ENCODE results near the gene NFASC.

The NFASC gene

GRCh38 chr1:204983136-204983535, 112.5 kb downstream of the NFASC start:
- no peak for DNase-seq (ENCODE audit: low read depth in 2 of 2)

- DNase-seq (ENCODE audit: low read depth in 2 of 2), result no peak
These were observed 113.2 kb downstream of the NFASC start for GRCh38 chr1:204983881-204984280.

GRCh38 chr1:204984499-204984898, 113.8 kb downstream of the NFASC start:
- DNase-seq (ENCODE audit: low read depth in 2 of 2), result no peak

DNA sequence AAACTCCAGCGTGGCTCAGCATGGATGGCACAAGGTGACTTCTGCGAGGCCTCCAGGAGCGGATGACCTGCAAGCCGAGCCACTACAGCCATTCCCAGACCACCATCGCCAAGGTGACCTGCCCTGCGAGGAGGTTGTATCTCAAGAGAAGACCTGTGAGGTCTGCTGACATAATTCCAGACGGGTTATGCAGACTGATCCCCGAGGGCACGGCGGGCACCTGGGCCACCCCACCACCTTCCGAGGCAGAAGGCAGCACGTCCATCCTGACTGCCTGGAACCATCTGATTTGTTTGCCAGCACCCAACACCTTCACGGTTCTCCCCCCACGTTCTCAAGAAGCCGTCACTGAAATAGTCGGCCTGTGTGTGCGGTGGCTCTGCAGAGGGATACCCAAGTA, 115.5 kb downstream of the NFASC start:
- no peak for DNase-seq (ENCODE audit: low read depth in 2 of 2)

GRCh38 chr1:204987689-204988088, 117.0 kb downstream of the NFASC start:
- DNase-seq (ENCODE audit: low read depth in 2 of 2), result no peak

DNA sequence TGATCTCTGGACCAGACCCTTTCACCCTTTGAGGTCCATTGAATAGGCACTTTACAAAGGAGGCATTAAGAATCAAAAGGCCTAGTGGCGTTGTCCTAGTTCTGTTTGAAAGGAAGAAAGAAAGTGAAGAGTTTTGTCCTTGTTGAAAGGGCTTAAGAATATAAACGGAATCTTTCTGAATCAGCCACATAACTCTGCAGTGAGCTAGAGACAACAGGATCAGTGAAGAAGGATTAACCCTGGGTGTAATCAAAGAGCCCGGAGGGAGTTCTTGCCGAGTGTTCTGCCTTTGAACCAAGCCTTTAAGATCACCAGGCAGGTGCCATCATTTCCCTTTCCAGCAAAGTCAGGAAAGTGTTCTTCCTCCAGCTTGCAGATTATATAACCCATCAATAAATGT, 117.5 kb downstream of the NFASC start:
- DNase-seq (ENCODE audit: low read depth in 2 of 2), result no peak

DNA sequence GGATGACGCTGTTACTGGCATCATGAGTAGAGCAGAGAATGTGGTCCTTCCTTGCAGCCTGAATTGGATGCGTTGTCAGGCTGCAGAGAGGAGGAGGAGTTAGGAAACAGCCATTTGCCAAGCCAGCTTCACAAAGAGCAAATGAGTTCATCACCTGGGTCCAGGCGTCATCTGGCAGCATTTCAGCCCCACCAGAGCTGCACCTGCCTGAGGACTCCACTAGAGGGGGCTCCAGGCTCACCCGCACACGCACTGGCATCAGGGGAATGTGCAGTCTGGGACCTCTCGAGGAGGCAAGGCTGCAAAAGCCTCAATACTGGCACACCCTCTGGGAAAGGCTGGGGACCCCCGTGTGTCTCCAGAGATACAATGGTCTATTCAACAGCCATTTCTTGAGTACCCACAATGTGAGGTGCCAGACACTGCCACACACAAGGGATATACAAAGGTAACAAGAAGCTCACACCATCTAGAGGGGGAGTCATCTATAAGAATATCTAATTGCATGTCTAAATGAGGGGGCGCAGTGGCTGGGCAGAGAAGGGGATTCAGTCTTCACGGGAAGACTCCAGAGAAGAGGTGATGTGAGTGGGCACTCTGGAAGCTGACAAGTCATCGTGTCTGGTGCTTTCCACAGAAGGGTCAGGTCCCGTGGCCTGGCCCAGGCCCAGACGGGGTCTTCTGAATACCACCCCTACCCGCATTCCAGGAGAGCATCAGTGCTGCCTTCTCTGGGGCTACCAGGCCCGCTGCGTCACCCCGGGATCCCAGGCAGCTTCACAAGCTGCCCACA, 118.8 kb downstream of the NFASC start:
- peak; percentile 23 to 33 for DNase-seq (ENCODE audit: low read depth in 2 of 2)

DNA sequence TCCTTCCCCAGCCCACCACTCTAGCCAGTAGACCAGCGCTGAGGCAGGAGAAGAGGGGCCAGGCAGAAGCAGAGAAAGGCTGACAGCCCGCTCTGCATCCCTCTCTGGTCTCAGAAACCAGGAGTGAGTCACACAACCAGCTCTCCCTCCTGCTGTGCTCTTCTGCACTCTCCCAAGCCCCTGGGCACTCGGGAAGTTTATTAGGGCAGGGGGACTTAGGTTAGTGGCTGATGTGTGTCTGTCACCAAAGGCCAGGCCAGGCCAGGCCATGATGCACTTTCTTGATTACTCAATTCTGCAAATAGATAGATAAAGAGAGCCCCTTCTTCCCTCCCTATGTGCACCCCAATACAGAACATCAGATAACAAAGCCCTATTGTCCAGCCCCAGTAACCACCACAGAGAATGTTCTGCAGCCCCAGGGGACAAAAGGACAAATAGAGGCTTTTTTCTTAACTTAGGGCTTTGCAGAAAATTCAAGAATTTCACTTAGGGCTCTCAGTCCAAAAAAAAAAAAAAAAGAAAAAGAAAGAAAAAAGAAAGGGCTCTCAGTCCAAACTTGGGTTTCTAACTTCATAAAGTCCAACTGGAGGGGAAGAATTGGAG, 119.5 kb downstream of the NFASC start:
- no peak for DNase-seq (ENCODE audit: low read depth in 2 of 2)

GRCh38 chr1:204990721-204991341, 120.2 kb downstream of the NFASC start:
- no peak for DNase-seq (ENCODE audit: low read depth in 2 of 2)

GRCh38 chr1:204991342-204991844, 120.7 kb downstream of the NFASC start:
- no peak for DNase-seq (ENCODE audit: low read depth in 2 of 2)

GRCh38 chr1:204992201-204992997, 121.7 kb downstream of the NFASC start:
- no peak for DNase-seq (ENCODE audit: low read depth in 2 of 2)

DNA sequence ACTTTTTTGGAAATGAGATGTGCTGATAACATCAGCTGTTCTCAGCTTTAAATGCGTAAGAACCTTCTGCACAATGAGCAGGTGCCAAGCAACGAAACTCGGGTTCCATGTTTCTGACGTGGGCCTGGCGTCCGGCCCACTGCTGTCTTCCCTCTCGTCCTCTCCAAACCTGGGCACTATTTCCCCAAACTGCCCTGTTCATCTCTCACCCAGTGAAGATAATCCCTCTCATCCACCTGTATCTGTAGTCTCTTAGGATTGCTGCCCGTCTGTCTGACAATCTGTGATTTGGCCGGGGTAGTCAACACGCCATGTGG, 122.3 kb downstream of the NFASC start:
- DNase-seq (ENCODE audit: low read depth in 2 of 2), result no peak

- no peak for DNase-seq (ENCODE audit: low read depth in 2 of 2)
These were observed 123.6 kb downstream of the NFASC start for GRCh38 chr1:204994086-204994862.

GRCh38 chr1:204996981-204997380, 126.3 kb downstream of the NFASC start:
- DNase-seq (ENCODE audit: low read depth in 2 of 2), result no peak

DNA sequence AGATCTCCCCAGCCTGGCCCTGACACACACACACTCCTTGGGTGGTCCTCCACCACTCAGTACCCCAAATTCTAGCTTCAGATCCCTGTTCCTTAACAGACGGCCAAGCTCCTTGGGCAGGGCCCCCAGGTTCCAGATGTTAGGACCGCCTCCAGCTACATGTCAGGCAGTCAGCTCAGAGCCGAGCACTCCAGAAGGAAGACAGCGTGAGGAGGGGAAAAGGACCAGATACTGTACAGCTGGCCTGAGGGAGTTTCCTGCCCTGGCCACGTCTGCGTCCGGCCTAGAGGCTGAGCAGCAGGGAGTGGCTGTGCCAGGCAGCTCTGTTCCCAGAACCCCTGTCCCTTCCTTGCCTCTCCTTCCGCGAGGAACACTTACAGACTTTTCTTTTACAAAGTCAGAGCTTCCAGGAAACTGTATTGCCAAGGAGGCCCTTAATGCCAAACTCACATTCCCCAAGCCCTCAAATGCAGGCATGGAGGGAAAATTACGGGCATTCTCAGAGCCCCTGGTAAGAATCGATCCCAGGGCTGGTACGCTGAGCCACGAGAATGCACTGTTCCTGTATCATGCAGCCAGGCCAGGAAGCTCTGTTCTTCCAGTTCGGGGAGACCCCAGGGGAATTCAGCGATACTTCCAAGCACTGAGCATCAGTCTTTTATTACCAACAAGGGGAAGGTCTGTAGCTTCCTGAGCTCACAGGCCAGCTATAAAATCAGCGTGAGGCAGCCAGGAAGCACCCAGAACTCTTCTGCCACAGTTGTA, 127.1 kb downstream of the NFASC start:
- no peak for DNase-seq (ENCODE audit: low read depth in 2 of 2)

DNA sequence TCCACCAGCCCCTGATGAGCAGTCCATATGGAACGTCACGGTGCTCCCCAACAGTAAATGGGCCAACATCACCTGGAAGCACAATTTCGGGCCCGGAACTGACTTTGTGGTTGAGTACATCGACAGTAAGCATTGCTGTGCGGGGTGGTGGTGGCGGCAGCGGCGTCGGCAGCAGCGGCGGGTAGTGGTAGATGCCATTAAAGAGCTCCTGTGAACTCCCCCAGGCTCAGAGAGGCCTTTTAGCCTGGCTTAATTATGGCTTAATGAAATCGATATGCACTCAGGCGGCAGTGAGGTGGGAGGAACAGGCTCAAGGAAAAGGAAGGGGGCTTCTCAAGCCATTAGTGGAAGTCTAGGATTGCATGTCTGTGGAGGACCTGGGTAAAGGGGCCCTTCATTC, 130.5 kb downstream of the NFASC start:
- DNase-seq (ENCODE audit: low read depth in 2 of 2), result no peak

GRCh38 chr1:205002705-205003104, 132.0 kb downstream of the NFASC start:
- DNase-seq (ENCODE audit: low read depth in 2 of 2), result no peak

DNA sequence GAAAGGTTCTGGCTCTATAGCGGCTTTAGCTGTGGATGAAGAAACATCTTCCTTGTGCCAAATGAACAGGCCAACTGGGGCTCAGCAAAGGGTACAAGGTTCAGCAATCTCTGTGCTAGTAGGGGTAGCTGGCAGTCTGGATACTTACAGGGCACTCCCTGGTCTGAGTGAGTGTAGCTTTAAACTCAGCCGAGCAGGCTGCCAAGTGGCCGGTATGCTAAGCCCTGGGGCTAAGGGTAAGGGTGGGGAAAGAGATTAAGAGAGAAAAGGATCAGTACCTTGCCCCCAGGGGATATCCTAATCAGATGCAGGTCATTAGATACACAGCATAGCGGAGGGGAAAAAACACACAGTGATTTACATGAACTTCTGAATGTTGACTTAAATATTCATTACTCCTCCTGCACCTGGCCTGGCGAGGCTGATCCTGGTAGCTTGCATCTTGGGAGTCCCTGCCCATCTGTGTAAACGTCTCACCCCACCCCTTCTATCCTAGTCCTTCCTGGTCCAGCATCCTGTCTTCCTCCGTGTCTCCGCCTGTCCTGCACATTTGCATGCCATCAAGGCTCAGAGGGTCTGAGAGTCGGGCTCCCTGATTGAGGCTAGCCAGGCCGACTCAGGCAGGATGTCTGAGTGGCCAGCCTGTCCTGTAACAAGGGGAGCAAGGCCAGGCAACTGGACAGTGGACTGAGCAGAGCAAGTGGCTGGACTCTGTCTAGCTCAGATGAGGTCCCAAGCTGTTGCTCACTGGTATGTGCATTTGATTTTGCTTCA, 132.9 kb downstream of the NFASC start:
- DNase-seq (ENCODE audit: low read depth in 2 of 2), result no peak

DNA sequence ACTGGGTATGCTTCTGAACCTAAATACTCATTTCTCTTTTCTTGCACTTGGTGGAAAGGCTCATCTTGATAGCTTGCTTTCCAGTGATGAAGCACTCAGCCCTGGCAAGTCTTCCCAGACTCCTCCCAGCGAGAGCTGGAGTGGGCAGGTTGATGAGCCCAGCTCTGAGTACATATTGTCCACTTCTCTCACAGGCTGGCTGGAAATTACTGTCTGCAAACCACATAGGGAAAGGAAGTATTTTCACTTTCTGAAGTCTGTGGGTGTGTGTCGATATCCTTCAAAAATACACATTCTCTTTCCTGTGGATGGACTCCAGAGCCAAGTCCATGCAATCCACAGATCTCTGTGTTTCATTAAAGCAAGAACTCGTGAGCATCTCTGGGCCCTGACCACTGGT, 133.7 kb downstream of the NFASC start:
- no peak for DNase-seq (ENCODE audit: low read depth in 2 of 2)

- no peak for DNase-seq (ENCODE audit: low read depth in 2 of 2)
These were observed 138.2 kb downstream of the NFASC start for GRCh38 chr1:205008896-205009295.

Measured in fibroblast of skin of left biceps (primary cell).